H1 (cell line): ENCODE results near the gene DOCK8. TPM values are rescaled to one million over a fixed set of nuclear protein-coding genes. Genes with fewer than 3 reads are reported as not detected.

Experiments used
- CTCF ChIA-PET: fragments of 300-600 bp; sonication (Branson Sonifier 250); formaldehyde crosslinking; loops from one replicate; lab custom pipeline; 2021; ENCODE audit not compliant: partially characterized antibody; lab: Charles Lee
- POLR2A ChIA-PET: fragments of 300-600 bp; sonication (Branson Sonifier 250); formaldehyde crosslinking; loops from one replicate; lab custom pipeline; 2021; ENCODE audit warnings: inconsistent platforms; ENCODE audit not compliant: partially characterized antibody; lab: Charles Lee
- DNase-seq, 2 experiments: peaks; one replicate each; pipeline versions ENCODE4 v3.0.0 to v3.0.0-alpha.2; 2010 to 2022; ENCODE audit warnings: low spot score in 2 of 2, low read depth in 1 of 2, mixed read lengths in 1 of 2
- FAIRE-seq: peaks from 2 replicates; lab custom pipeline; 2011; peaks lifted over from hg19 to GRCh38; lab: Jason Lieb, UNC
- H2AFZ ChIP-seq: 2 replicates; pipeline ENCODE4 v1.8.1; 2012; ENCODE audit warnings: low read length, inconsistent platforms
- H2AK5ac ChIP-seq: 2 replicates; pipeline ENCODE4 v1.6.1; 2013; ENCODE audit warnings: low read depth, low read length
- H2BK120ac ChIP-seq: replicated peaks from 2 replicates; pipeline ENCODE3; 2013; ENCODE audit warnings: low read depth, low read length, inconsistent platforms
- H2BK12ac ChIP-seq: 2 replicates; pipeline ENCODE4 v1.6.1; 2013; ENCODE audit warnings: low read depth, low read length
- H2BK15ac ChIP-seq: 2 replicates; pipeline ENCODE4 v1.6.1; 2013; ENCODE audit warnings: low read length
- H2BK20ac ChIP-seq: 2 replicates; pipeline ENCODE4 v1.6.1; 2013; ENCODE audit warnings: low read length
- H2BK5ac ChIP-seq: 2 replicates; pipeline ENCODE4 v1.6.1; 2013; ENCODE audit warnings: low read depth, low read length
- H3K14ac ChIP-seq: 2 replicates; pipeline ENCODE4 v1.6.1; 2013; ENCODE audit warnings: inconsistent platforms; ENCODE audit not compliant: insufficient read length
- H3K18ac ChIP-seq: 2 replicates; pipeline ENCODE4 v1.6.1; 2013; ENCODE audit warnings: low read length; ENCODE audit errors: extremely low read depth
- H3K23ac ChIP-seq: 2 replicates; pipeline ENCODE4 v1.6.1; 2013; ENCODE audit warnings: inconsistent platforms; ENCODE audit not compliant: insufficient read length
- H3K23me2 ChIP-seq: 2 replicates; pipeline ENCODE4 v1.6.1; 2013; ENCODE audit warnings: low read depth, low read length
- H3K27ac ChIP-seq: 2 replicates; pipeline ENCODE4 v1.6.1; 2011; ENCODE audit warnings: low read depth, low read length, inconsistent platforms
- H3K27me3 ChIP-seq, 4 experiments: replicated peaks in 1 of 4; 1 replicate in 1 of 4; 2 replicates in 3 of 4; pipeline versions ENCODE4 v1.6.1 to v1.8.1; 2011 to 2013; ENCODE audit warnings: low read length in 3 of 4, mild to moderate bottlenecking in 3 of 4, inconsistent platforms in 2 of 4, mixed read lengths in 2 of 4, moderate library complexity in 1 of 4; ENCODE audit not compliant: control insufficient read depth in 3 of 4, insufficient read depth in 3 of 4; ENCODE audit errors: extremely low read depth in 1 of 4
- H3K36me3 ChIP-seq, 4 experiments: 2 replicates each; pipeline versions ENCODE4 v1.6.1 to v1.8.1; 2011 to 2013; ENCODE audit warnings: mild to moderate bottlenecking in 4 of 4, low read length in 3 of 4, moderate library complexity in 2 of 4, control low read depth in 1 of 4, inconsistent platforms in 1 of 4; ENCODE audit not compliant: insufficient read depth in 4 of 4, control insufficient read depth in 2 of 4
- H3K4ac ChIP-seq: replicated peaks from 2 replicates; pipeline ENCODE3; 2013; ENCODE audit warnings: low read length, low read depth, mixed read lengths, inconsistent platforms; ENCODE audit not compliant: insufficient read length
- H3K4me1 ChIP-seq, 4 experiments: replicated peaks in 1 of 4; 1 replicate in 1 of 4; 2 replicates in 3 of 4; pipeline versions ENCODE4 v1.6.1 to v1.8.1; 2011 to 2013; ENCODE audit warnings: low read length in 3 of 4, inconsistent platforms in 2 of 4, mixed read lengths in 1 of 4; ENCODE audit not compliant: insufficient read depth in 4 of 4, control insufficient read depth in 3 of 4
- H3K4me2 ChIP-seq, 2 experiments: 2 replicates each; pipeline versions ENCODE4 v1.6.1 to v1.8.1; 2011 to 2013; ENCODE audit warnings: low read depth in 2 of 2, low read length in 2 of 2, control low read depth in 1 of 2, inconsistent platforms in 1 of 2, mild to moderate bottlenecking in 1 of 2; ENCODE audit not compliant: insufficient read depth in 1 of 2
- H3K4me3 ChIP-seq, 4 experiments: fragments of 200-600, 300-600 bp in 1 of 4; sonication (generic), shearing (Covaris generic), sonication (Bioruptor Twin) in 1 of 4; 2 replicates each; pipeline versions ENCODE4 v1.5.1 to v1.8.1; 2011 to 2016; ENCODE audit warnings: low read length in 4 of 4, low read depth in 3 of 4, control low read depth in 2 of 4, inconsistent platforms in 2 of 4, mild to moderate bottlenecking in 2 of 4, mixed read lengths in 1 of 4, moderate library complexity in 1 of 4; ENCODE audit not compliant: insufficient read depth in 2 of 4; ENCODE audit errors: extremely low read depth in 1 of 4
- H3K56ac ChIP-seq: replicated peaks from 2 replicates; pipeline ENCODE3; 2013; ENCODE audit warnings: low read depth, mild to moderate bottlenecking, mixed read lengths, low read length, inconsistent platforms; ENCODE audit not compliant: insufficient read length
- H3K79me1 ChIP-seq: 2 replicates; pipeline ENCODE4 v1.6.1; 2013; ENCODE audit warnings: low read depth, low read length, control low read depth
- H3K79me2 ChIP-seq, 2 experiments: 2 replicates each; pipeline versions ENCODE4 v1.6.1 to v1.8.1; 2012 to 2013; ENCODE audit warnings: low read length in 2 of 2, mild to moderate bottlenecking in 2 of 2, inconsistent platforms in 1 of 2; ENCODE audit not compliant: insufficient read depth in 2 of 2, control insufficient read depth in 1 of 2
- H3K9ac ChIP-seq, 4 experiments: replicated peaks in 1 of 4; 1 replicate in 1 of 4; 2 replicates in 3 of 4; pipeline versions ENCODE4 v1.6.1 to v1.8.1; 2011 to 2013; ENCODE audit warnings: low read depth in 3 of 4, low read length in 3 of 4, control low read depth in 2 of 4, mild to moderate bottlenecking in 2 of 4, moderate library complexity in 2 of 4, inconsistent platforms in 1 of 4; ENCODE audit errors: extremely low read depth in 1 of 4
- H3K9me3 ChIP-seq, 2 experiments: 2 replicates each; pipeline versions ENCODE4 v1.6.1 to v1.8.1; 2012 to 2013; ENCODE audit warnings: mild to moderate bottlenecking in 2 of 2, moderate library complexity in 2 of 2, control low read depth in 1 of 2, inconsistent platforms in 1 of 2, low read depth in 1 of 2, low read length in 1 of 2, mixed read lengths in 1 of 2; ENCODE audit not compliant: insufficient read depth in 2 of 2
- H4K20me1 ChIP-seq, 2 experiments: replicated peaks in 1 of 2; 2 replicates each; pipeline versions ENCODE3 to v1.8.1; 2011 to 2013; ENCODE audit warnings: inconsistent platforms in 2 of 2, low read length in 2 of 2, mild to moderate bottlenecking in 1 of 2; ENCODE audit not compliant: insufficient read depth in 2 of 2, control insufficient read depth in 1 of 2
- H4K5ac ChIP-seq: 2 replicates; pipeline ENCODE4 v1.6.1; 2013; ENCODE audit warnings: low read length, low read depth, mixed read lengths, inconsistent platforms; ENCODE audit not compliant: insufficient read length
- H4K8ac ChIP-seq: 2 replicates; pipeline ENCODE4 v1.8.0; 2013; ENCODE audit warnings: mild to moderate bottlenecking, moderate library complexity, low read length, inconsistent platforms; ENCODE audit not compliant: insufficient read depth; ENCODE audit errors: extremely low read depth
- H4K91ac ChIP-seq: replicated peaks from 2 replicates; pipeline ENCODE3; 2013; ENCODE audit warnings: low read length, mixed read lengths, inconsistent platforms; ENCODE audit not compliant: insufficient read length
- BACH1 ChIP-seq: IDR thresholded peaks from 2 replicates; pipeline ENCODE4 v1.6.1; 2012; ENCODE audit warnings: low read length, improper control_type of control experiment
- KDM4A ChIP-seq: IDR thresholded peaks from one replicate; pipeline ENCODE4 v1.7.1; 2012; ENCODE audit warnings: low read depth, mild to moderate bottlenecking, moderate library complexity, low read length, inconsistent platforms; ENCODE audit not compliant: severe bottlenecking
- USF2 ChIP-seq: IDR thresholded peaks from 2 replicates; pipeline ENCODE4 v1.6.1; 2011; ENCODE audit warnings: low read length, improper control_type of control experiment
- ZNF274 ChIP-seq: IDR thresholded peaks from 2 replicates; pipeline ENCODE4 v1.7.0; 2012; ENCODE audit warnings: low read length, borderline replicate concordance; ENCODE audit errors: extremely low read depth
- WGBS, 2 experiments: shearing (Covaris generic) in 1 of 2; methylation state at CpG; one replicate each; pipeline versions ENCODE4 v1.1.6 to v1.1.7; 2013 to 2015; ENCODE audit warnings: low lambda C conversion rate in 2 of 2, mixed read lengths in 2 of 2, inconsistent platforms in 1 of 2, low coverage in 1 of 2, missing lambda C conversion rate in 1 of 2; ENCODE audit not compliant: insufficient replicate concordance in 2 of 2, insufficient coverage in 1 of 2, insufficient read length in 1 of 2; ENCODE audit errors: extremely low coverage in 1 of 2, missing lambda C conversion rate in 1 of 2; 5-methylcytosine and 5-hydroxymethylcytosine counted together
- polyA plus RNA-seq, 7 experiments: library from polyadenylated mRNA; depleted of rRNA in 3 of 7; stranded (reverse) in 5 of 7; unstranded in 2 of 7; fragments of >200 nt in 5 of 7; fragments of 200-250 nt in 2 of 7; gene quantifications; 1 replicate in 5 of 7; 2 replicates in 1 of 7; 4 replicates in 1 of 7; pipeline versions ENCODE4 v1.2.1 to v1.2.3, GENCODE V29; 2011 to 2013; ENCODE audit warnings: missing spikeins in 2 of 7, mixed read lengths in 2 of 7
- total RNA-seq: library from RNA; stranded (reverse); fragmentation: NEBNext Ultra II Directional; extraction: Animal tissue kit (Norgen Biotek cat#: 25700); gene quantifications from 2 replicates; pipeline ENCODE4 v1.2.1, GENCODE V29; 2021
- TF ChIP-seq, protein P1 (sequence below): IDR thresholded peaks from 2 replicates; pipeline ENCODE4 v1.6.1; 2011; ENCODE audit warnings: low read depth, mild to moderate bottlenecking, low read length; ENCODE audit not compliant: insufficient read depth

The DOCK8 gene
- total and polyA plus RNA-seq, 2 of the 8 experiments (the other 6 are each of a cell fraction or from before 2014, with no cell fraction given): 0.57 to 2.0 TPM

DNA sequence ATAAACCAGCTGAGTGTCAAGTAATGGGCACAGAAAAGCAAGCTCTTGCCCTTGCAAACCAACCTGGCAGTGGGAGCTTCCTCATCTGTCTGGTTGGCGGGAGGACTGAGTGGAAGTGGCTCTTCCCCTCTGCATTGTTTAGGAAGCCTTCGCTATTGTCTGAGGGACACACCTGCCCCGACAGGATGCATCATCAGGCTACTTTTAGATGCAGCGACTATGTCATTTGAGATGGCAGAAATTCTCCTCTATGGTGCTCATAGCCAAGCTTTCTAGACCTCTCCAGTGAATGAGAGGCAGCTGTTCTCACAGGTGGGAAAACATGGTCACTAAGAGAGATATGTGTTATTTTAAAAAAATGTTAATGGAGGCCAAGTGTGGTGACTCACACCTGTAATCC lies 104.0 kb downstream of the DOCK8 start:
- Histone ChIP-seq H3K9ac (no peak overlapping the region), H3K4me3 (no peak overlapping the region), H3K27me3 (no peaks in the 10 kb centered on the region), H4K91ac (no peak overlapping the region), H3K4me1 (no peaks in the 10 kb centered on the region), H4K20me1 (no peaks in the 10 kb centered on the region), H3K23me2 (no peaks in the 10 kb centered on the region), H2AK5ac (no peak overlapping the region), H3K36me3 (no peaks in the 10 kb centered on the region; a peak in 1 of 8 replicates), H3K23ac (no peak overlapping the region), H3K4me2 (no peak overlapping the region), H3K79me1 (no peaks in the 10 kb centered on the region), H3K9me3 (no peaks in the 10 kb centered on the region), H2AFZ (no peak overlapping the region), H2BK20ac (no peak overlapping the region), H3K14ac (no peak overlapping the region), H2BK120ac (no peak overlapping the region), H3K27ac (no peak overlapping the region), H4K5ac (no peak overlapping the region), H2BK5ac (no peak overlapping the region), H2BK15ac (no peak overlapping the region), H2BK12ac (no peak overlapping the region), H3K56ac (no peak overlapping the region), H3K18ac (no peak overlapping the region), H3K79me2 (no peaks in the 10 kb centered on the region), H4K8ac (no peak overlapping the region), H3K4ac (no peak overlapping the region)
- FAIRE-seq: no peak
- 87% methylated on average over 4 of the region's 4 CpGs; no CpG with 5 or more reads in 1 of the 2 experiments for WGBS, 2 experiments
- no peak for TF ChIP-seq BACH1
- TF ChIP-seq, protein P1, sequence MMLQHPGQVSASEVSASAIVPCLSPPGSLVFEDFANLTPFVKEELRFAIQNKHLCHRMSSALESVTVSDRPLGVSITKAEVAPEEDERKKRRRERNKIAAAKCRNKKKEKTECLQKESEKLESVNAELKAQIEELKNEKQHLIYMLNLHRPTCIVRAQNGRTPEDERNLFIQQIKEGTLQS: no peak
- TF ChIP-seq ZNF274: no peak
- TF ChIP-seq USF2: no peak
- no peak for TF ChIP-seq KDM4A
- no peak for DNase-seq
- CTCF ChIA-PET: interaction anchor here (1.2 kb wide), 1 partner anchor 12 kb away, joined by 3 read pairs; no protein-coding TSS in a partner anchor
- POLR2A ChIA-PET: no interaction called here
